HG02973 (cell line): Measurements from ENCODE around the gene SNX7.
A peak's percentile ranks its signal among the peaks of the same experiment; 100 is the strongest.

Source experiments
- ATAC-seq: cut with Tn5 transposase; IDR thresholded peaks from one replicate; pipeline ENCODE4 v1.9.1; 2021; ENCODE audit warnings: moderate library complexity; ENCODE audit not compliant: unreplicated experiment

The SNX7 gene

GRCh38 chr1:98661544-98662355 lies at the start of gene SNX7:
TSS of gene SNX7 (plus strand) at chr1:98661721. CDS start at chr1:98661732, 11 bp downstream.
- ATAC-seq = peak; percentile 64

GRCh38 chr1:98637316-98637715 lies 24.2 kb upstream of the SNX7 start:
- ATAC-seq = no peak

- no peak for ATAC-seq
Observed at GRCh38 chr1:98638185-98638584, 23.3 kb upstream of the SNX7 start.

GRCh38 chr1:98644510-98644909 lies 17.0 kb upstream of the SNX7 start:
- ATAC-seq = no peak

- no peak for ATAC-seq
Observed at GRCh38 chr1:98651116-98651632, 10.3 kb upstream of the SNX7 start.

GRCh38 chr1:98653123-98653522 lies 8.4 kb upstream of the SNX7 start:
- ATAC-seq = no peak

- no peak for ATAC-seq
Observed at GRCh38 chr1:98659879-98660278, 1.6 kb upstream of the SNX7 start.

- no peak for ATAC-seq
Observed at GRCh38 chr1:98660940-98661543, 479 bp upstream of the SNX7 start.

GRCh38 chr1:98662356-98662670 lies 792 bp downstream of the SNX7 start:
- ATAC-seq = peak; percentile 7

GRCh38 chr1:98668733-98669132 lies 7.2 kb downstream of the SNX7 start:
- ATAC-seq = no peak

- no peak for ATAC-seq
Observed at GRCh38 chr1:98669355-98670296, 8.1 kb downstream of the SNX7 start.

GRCh38 chr1:98672189-98672588 lies 10.7 kb downstream of the SNX7 start:
- no peak for ATAC-seq

GRCh38 chr1:98674075-98674781 lies 12.7 kb downstream of the SNX7 start:
- ATAC-seq = no peak

- ATAC-seq = no peak
Observed at GRCh38 chr1:98675282-98675681, 13.8 kb downstream of the SNX7 start.

- no peak for ATAC-seq
Observed at GRCh38 chr1:98677288-98677687, 15.8 kb downstream of the SNX7 start.

- no peak for ATAC-seq
Observed at GRCh38 chr1:98681812-98682211, 20.3 kb downstream of the SNX7 start.

GRCh38 chr1:98688110-98688739 lies 26.7 kb downstream of the SNX7 start:
- ATAC-seq = no peak

- no peak for ATAC-seq
Observed at GRCh38 chr1:98690576-98690975, 29.1 kb downstream of the SNX7 start.

- no peak for ATAC-seq
Observed at GRCh38 chr1:98692482-98692881, 31.0 kb downstream of the SNX7 start.

GRCh38 chr1:98693385-98693784 lies 31.9 kb downstream of the SNX7 start:
- no peak for ATAC-seq
